ENCODE results near the gene ZSCAN5A.
A peak's percentile ranks its signal among the peaks of the same experiment; 100 is the strongest.
"Not testable (repeated sequence)": the region's sequence is repeated elsewhere in the genome, so short reads cannot be mapped to it uniquely, and the experiment has no call there.

Gene ZSCAN5A

DNA sequence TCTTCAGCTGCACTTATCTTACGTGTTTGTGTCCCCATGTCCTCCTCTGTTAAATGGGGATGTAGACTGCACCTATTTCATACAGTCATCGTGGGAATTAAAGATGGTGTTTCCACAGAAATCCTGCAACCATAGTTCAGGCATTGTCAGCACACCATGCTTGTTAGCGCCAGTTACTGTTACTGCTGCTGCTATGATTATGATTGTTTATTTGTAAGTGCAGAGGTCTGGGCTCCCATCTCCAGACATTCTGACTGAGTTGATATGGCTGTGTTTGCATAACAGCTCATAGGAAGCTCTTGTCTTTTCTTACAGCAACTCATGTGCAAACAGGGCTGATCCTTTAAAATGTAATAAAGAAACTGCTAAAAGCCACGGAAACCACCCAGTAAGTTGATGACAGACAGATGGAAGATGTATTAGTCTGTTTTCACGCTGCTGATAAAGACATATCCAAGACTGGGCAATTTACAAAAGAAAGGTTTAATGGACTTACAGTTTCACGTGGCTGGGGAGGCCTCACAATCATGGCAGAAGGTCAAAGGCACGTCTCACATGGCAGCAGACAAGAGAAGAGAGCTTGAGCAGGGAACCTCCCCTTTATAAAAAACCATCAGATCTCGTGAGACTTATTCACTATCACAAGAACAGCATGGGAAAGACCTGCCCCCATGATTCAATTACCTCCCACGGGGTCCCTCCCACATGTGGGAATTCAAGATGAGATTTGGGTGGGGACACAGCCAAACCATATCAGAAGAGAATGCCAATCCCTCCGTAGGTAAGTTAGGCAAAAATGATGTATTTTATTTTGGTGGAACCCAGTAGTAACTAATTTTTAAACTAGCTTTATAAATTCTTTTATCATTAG lies 1.6 kb downstream of the ZSCAN5A start:
- no peak for DNase-seq

- no peak for DNase-seq
Observed at GRCh38 chr19:56312342-56312741, 2.3 kb downstream of the ZSCAN5A start.

DNA sequence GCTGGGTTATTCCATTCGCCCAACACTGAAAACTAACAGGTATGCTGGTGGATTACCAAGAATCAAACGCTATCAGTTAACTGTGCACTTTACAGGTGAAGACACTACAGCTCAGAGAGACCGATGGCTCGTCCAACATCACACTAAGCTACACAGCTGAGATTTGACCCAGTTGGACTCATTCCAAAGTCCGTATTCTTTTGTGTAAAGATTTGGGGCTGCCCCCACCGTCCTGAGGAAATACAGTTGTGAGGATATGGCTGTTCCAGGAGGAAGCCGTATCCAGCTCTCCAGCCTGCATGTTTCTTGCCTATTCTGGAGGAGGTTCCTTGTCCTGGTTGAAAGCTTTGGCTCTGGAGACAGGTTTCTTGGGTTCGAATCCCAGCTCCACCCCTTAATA lies 4.2 kb downstream of the ZSCAN5A start:
- no peak for DNase-seq

DNA sequence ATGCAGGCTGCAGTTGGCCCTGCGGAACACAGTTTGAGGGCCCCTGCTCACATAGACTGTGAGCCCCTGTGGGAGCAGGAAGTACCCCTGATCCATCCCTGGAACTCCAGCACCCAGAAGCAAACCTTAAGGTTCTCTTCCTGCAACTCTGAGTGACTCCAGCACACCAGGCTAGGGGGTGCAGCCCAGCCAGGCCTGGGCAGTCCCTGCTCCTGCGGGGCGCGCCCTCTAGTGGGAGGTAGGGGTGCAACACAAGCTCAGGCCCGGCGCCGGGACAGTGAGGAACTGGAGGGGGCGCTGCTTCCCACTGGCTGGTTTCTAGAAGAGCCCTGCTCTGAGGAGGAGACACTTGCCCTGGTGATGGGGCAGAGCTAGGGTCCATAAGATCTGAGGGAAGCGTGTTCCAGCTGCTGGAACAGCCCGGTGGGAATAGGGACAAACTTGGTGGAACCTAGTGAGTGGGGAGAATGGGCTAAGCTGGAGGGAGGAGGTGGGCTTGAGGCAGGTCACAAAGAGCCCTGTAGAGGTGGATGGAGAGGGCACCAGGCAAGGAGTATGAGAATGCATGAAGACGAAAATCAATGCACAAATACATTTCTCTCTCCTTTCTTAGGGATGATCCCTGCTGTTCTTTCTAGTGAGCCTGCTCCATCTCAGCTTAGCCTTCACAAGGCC lies 5.0 kb downstream of the ZSCAN5A start:
- DNase-seq: no peak

DNA sequence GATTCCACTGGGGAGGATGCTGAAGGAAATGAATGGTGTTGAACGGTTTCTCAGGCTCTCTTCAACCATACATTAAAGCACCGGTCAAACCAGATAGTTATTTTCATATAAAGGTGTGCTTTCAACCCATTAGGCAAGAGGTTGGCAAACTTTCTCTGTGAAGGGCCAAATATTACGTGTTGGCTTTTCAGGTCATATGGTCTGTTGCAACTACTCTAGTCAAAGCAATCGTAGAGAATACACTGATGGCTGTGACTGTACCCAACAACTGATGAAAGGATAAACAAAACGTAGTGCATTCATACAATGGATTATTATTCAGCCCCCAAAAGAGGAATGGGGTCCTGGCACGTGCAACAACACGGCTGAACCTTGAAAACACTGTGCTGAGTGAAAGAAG lies 5.8 kb downstream of the ZSCAN5A start:
- no peak for DNase-seq

- DNase-seq: not testable (repeated sequence)
Observed at GRCh38 chr19:56307062-56307461, 7.6 kb downstream of the ZSCAN5A start.

DNA sequence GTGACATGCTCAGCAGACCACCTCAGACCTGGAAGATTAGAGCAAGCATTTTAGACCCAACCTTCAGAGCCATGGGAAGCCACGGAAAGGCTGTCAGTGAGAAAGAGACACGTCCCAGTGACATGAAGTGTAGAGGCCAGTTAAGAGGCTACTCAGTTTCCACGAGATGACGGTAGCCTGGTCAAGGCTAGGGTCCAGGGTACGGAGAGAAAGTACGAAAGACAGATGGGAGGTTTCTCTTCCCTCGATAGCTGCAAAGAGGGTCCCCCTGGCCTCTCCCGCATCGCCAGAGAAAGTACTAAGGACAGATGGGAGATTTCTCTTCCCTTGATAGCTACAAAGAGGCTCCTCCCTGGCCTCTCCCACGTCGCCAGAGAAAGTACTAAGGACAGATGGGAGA lies 8.6 kb downstream of the ZSCAN5A start:
- DNase-seq: no peak

DNA sequence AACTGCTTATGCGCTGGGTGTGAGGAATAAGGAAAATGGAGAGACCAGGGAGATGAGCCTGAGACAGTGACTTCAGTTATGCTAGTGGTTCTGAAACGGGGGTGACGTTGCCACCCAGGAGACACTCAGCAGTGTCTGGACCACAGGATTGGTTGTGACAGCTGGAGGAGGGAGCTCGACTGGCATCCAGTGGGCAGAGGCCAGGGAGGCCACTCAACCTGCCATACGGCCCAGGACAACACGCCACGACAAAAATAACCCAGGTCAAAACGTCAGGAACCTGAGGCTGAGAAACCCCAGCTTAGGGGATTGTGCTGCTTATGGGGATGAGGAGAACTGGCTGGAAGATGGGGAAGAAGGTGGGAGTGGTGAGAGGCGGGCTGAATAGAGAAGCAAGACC lies 10.4 kb downstream of the ZSCAN5A start:
- no peak for DNase-seq

GRCh38 chr19:56301886-56302620 lies 12.6 kb downstream of the ZSCAN5A start:
- DNase-seq: no peak

- no peak for DNase-seq
Observed at GRCh38 chr19:56301155-56301554, 13.5 kb downstream of the ZSCAN5A start.

GRCh38 chr19:56299688-56300087 lies 15.0 kb downstream of the ZSCAN5A start:
- no peak for DNase-seq

DNA sequence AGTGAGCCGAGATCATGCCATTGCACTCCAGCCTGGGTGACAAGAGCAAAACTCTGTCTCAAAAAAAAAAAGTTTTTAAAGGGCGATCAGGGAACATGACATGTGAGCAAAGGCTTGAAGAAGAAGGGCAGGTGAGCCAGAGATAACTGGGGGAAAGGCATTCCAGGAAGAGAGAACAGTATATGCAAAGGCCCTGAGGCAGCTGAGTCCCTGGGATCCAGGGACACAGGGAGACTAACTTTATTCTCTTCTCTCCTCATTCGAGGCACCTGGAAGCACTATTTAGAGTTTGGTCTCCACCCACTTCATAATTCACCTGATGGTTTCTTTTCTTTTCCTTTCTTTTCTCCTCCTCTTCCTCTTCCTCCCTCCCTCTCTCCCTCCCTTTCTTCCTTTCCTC lies 17.6 kb downstream of the ZSCAN5A start:
- DNase-seq: no peak

DNA sequence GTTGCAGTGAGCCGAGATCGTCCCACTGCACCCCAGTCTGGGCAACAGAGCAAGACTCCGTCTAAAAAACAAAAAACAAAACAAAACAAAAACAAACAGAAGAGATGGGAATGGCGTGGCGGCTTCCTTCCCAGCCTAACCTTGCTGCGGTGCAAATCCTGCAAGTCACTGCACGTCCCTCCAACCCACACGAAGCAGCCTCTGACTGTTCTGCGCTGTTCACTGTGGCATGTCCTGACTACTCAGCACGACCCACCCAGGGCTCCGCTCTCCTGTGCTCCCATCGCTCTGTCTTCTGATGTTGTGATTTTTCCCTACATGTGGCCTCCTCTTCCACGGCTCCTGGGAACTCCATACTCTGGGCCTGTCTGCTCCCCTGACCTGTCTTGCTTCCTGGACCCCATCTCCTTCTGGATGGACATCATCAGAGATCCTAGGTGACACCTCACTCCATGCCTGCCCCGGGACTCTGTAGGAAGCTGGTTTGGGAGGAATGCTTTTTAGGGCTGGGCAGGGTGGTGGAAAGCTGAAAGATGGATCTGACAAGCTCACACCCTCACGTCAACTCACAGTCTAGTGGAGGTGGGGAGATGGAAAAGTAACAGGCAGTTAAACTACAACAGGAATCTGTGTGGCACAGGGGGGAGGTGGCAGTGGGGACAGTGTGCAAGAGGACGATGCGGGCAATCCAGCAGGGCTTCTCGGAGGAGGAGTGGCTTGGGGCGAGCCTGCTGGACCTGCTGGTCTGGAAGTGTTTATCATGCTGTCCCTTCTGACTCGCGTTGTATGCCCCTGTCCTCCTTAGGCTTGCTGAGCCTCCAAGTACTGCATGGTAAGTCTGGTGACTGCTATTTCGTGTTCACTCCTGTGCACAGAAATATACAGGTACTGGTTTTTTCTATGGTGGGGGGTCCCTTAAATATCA lies 18.8 kb downstream of the ZSCAN5A start:
- DNase-seq: no peak

GRCh38 chr19:56294549-56294948 lies 20.1 kb downstream of the ZSCAN5A start:
- DNase-seq: peak; percentile 36

DNA sequence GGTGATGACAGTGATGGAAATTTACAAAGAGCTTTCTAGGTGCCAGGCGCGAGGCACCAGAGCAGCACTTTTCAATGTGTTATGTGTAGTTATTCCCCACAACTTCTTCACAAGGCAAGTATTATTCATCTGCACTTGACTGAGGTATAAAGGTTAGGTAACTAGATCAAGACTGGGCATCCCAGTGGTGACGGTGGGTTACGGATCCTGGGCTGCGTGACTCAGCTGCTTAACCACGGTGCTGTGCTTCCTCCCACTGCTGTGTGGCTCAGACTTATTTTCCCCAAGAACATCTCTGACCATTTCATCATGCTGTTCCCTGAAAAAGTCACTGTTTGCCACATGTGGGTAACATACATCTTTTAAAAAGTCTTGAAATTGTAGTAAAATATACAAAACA lies 22.8 kb downstream of the ZSCAN5A start:
- no peak for DNase-seq

DNA sequence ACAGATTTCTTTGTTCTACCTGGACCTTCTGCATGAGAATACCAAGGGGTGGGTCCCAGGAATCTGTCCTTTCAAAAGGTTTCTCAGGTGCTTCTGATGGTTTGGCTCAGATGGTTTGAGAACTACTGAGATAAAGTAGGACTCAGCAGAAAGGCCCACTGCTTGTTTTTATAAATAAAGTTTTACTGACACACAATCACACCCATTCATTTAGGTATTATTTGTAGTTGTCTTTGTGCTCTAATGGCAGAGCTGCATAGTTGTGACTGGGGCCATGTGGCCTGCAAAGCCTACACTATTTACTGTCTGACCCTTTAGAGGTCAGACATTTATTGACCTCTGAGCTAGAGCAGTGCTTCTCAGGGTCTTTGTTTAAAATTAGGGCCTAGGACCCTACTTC lies 24.5 kb downstream of the ZSCAN5A start:
- DNase-seq: no peak

DNA sequence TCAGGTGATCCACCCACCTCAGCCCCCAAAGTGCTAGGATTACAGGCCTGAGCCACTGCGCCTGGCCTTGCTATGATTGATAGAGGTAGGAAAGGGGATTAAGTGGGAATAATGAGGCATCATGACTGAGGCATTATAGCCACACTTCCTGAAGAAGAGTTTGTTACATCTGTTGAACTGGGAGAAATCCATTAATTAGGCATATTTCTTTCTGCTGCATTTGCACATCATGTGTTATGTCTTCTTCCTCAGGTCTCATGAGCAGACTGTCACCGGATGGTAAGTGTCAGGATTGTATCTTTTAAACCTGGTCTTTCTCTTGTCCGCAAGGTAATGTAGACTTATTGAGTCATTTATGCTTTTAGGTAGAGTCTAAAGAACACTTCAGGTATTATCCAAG lies 29.9 kb downstream of the ZSCAN5A start:
- no peak for DNase-seq

- no peak for DNase-seq
Observed at GRCh38 chr19:56282809-56283208, 31.8 kb downstream of the ZSCAN5A start.

GRCh38 chr19:56273563-56274117 lies 41.0 kb downstream of the ZSCAN5A start:
- no peak for DNase-seq

- DNase-seq: no peak
Observed at GRCh38 chr19:56272161-56272798, 42.4 kb downstream of the ZSCAN5A start, which contains the start of gene EDDM13. Gene EDDM13 (plus strand): TSS chr19:56272748. CDS start chr19:56272835, 87 bp downstream.

DNA sequence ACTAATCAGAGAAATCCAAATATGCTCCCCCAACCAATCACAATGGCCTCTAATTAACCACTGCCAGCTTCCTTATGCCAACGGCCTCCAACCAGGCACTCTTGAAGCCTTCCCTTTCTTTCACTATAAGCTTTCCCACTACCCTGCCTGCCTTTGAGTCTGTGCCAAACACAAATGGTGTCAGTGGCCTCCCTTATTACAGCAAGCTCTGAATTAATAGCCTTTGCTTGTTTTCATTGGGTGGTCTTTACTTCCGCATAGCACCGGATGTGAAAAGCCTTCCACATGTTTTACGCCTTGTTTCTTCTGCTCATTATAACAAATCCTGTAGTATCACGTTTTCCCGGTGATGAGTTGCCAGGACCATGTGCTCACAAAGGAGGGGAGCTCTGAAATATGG lies 43.5 kb downstream of the ZSCAN5A start:
- no peak for DNase-seq

GRCh38 chr19:56270676-56271075 lies 44.0 kb downstream of the ZSCAN5A start:
- DNase-seq: no peak
